GM12878 (cell line): ENCODE measurements around the gene EBF3.

Experiments used
- ATF7 ChIP-seq: fragments of 450-650 bp; IDR thresholded peaks from 2 replicates; pipeline ENCODE4 v1.6.1; 2016; ENCODE audit warnings: low read depth, mild to moderate bottlenecking
- CHD4 ChIP-seq: fragments of 200-600 bp; sonication (generic); IDR thresholded peaks from 2 replicates; pipeline ENCODE4 v1.6.1; 2016; ENCODE audit warnings: mild to moderate bottlenecking
- DPF2 ChIP-seq: fragments of 450-650 bp; IDR thresholded peaks from 2 replicates; pipeline ENCODE4 v1.6.1; 2017; ENCODE audit warnings: mild to moderate bottlenecking
- EP300 ChIP-seq, 2 experiments: fragments of 150-350 bp in 1 of 2; IDR thresholded peaks; 2 replicates each; pipeline ENCODE4 v1.6.1; 2011 to 2012; ENCODE audit warnings: low read depth in 2 of 2, low read length in 2 of 2, borderline replicate concordance in 1 of 2, improper control_type of control experiment in 1 of 2, inconsistent platforms in 1 of 2; ENCODE audit not compliant: control insufficient read depth in 1 of 2
- EZH2 ChIP-seq: IDR thresholded peaks from 2 replicates; pipeline ENCODE4 v1.6.1; 2012; ENCODE audit warnings: low read depth, mild to moderate bottlenecking, control low read depth, inconsistent platforms, low read length, borderline replicate concordance; ENCODE audit not compliant: control insufficient read depth
- HDAC6 ChIP-seq: fragments of 200-600 bp; sonication (generic); IDR thresholded peaks from one replicate; pipeline ENCODE4 v1.8.0; 2017; ENCODE audit warnings: antibody characterized with exemption; ENCODE audit not compliant: unreplicated experiment
- NFXL1 ChIP-seq: fragments of 450-650 bp; IDR thresholded peaks from 2 replicates; pipeline ENCODE4 v1.6.1; 2017; ENCODE audit warnings: antibody characterized with exemption, mild to moderate bottlenecking, borderline replicate concordance
- POLR2A ChIP-seq: IDR thresholded peaks from 2 replicates; pipeline ENCODE4 v1.6.1; 2011; ENCODE audit warnings: low read depth, mild to moderate bottlenecking, low read length
- RAD51 ChIP-seq: fragments of 450-650 bp; IDR thresholded peaks from 2 replicates; pipeline ENCODE4 v1.6.1; 2016; ENCODE audit warnings: moderate library complexity, mild to moderate bottlenecking, inconsistent platforms
- RCOR1 ChIP-seq: conservative IDR thresholded peaks from 2 replicates; pipeline ENCODE4 v1.6.1; 2012; ENCODE audit warnings: low read depth, low read length, improper control_type of control experiment
- SPI1 ChIP-seq: IDR thresholded peaks from 2 replicates; pipeline ENCODE4 v1.6.1; 2011; ENCODE audit warnings: low read depth, mild to moderate bottlenecking, low read length, moderate library complexity, borderline replicate concordance; ENCODE audit not compliant: insufficient read depth
- TCF7 ChIP-seq: IDR thresholded peaks from 2 replicates; pipeline ENCODE4 v1.6.1; 2014; ENCODE audit warnings: antibody characterized with exemption, borderline replicate concordance
- YY1 ChIP-seq: IDR thresholded peaks from 2 replicates; pipeline ENCODE4 v1.6.1; 2011; ENCODE audit warnings: low read depth, mild to moderate bottlenecking, low read length
- TF ChIP-seq, protein P1 (sequence below), 3 experiments: IDR thresholded peaks in 2 of 3; conservative IDR thresholded peaks in 1 of 3; 2 replicates each; pipeline ENCODE4 v1.5.1; 2011; ENCODE audit warnings: low read depth in 3 of 3, low read length in 3 of 3, mild to moderate bottlenecking in 3 of 3, control low read depth in 2 of 3, moderate library complexity in 2 of 3, inconsistent platforms in 1 of 3, mixed read lengths in 1 of 3; ENCODE audit not compliant: control insufficient read depth in 2 of 3, insufficient read depth in 1 of 3; ENCODE audit errors: extremely low read depth in 1 of 3

DNA sequence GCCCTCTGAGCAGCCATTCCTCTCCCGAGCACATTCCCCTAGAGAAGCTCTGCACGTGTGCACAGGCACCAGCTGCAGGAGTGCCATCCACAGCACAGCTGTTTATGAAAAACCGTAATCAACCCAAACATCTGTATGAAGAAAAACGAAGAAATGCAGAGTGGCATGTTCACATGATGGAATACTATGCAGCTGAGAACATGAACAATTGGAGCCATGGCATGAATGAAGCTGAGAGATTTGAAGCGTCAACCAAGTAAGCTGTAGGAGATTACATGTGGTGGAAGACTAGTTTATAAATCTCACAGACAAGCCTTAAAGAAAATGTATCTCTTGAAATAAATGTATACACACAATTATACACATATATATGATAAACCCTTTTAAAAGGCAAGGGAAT lies 176.5 kb downstream of the EBF3 start:
- no peak for TF ChIP-seq HDAC6
- no peak for TF ChIP-seq EP300 (IDR thresholded peaks at IDR 0.05; ENCODE audit: borderline replicate concordance in 1 of 2, control insufficient read depth in 1 of 2, low read depth in 2 of 2, low read length in 2 of 2)
- no peak for TF ChIP-seq DPF2
- no peak for TF ChIP-seq CHD4
- no peak for TF ChIP-seq RAD51
- no peak for TF ChIP-seq SPI1
- no peak for TF ChIP-seq POLR2A
- TF ChIP-seq YY1: no peak
- no peak for TF ChIP-seq TCF7
- no peak for TF ChIP-seq EZH2
- TF ChIP-seq RCOR1: no peak
- no peak for TF ChIP-seq NFXL1
- TF ChIP-seq ATF7: no peak
- TF ChIP-seq, protein P1, sequence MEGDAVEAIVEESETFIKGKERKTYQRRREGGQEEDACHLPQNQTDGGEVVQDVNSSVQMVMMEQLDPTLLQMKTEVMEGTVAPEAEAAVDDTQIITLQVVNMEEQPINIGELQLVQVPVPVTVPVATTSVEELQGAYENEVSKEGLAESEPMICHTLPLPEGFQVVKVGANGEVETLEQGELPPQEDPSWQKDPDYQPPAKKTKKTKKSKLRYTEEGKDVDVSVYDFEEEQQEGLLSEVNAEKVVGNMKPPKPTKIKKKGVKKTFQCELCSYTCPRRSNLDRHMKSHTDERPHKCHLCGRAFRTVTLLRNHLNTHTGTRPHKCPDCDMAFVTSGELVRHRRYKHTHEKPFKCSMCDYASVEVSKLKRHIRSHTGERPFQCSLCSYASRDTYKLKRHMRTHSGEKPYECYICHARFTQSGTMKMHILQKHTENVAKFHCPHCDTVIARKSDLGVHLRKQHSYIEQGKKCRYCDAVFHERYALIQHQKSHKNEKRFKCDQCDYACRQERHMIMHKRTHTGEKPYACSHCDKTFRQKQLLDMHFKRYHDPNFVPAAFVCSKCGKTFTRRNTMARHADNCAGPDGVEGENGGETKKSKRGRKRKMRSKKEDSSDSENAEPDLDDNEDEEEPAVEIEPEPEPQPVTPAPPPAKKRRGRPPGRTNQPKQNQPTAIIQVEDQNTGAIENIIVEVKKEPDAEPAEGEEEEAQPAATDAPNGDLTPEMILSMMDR (IDR thresholded peaks at IDR 0.05 in 2 of 3, conservative IDR thresholded peaks at IDR 0.05 in 1 of 3; ENCODE audit: control insufficient read depth in 2 of 3, extremely low read depth in 1 of 3, insufficient read depth in 1 of 3, low read depth in 3 of 3, low read length in 3 of 3): no peak
